Inflammatory macrophage treated with lipopolysaccharide for 4 hours (primary cell): Measurements from ENCODE around the gene NR2E1.
A peak's percentile ranks its signal among the peaks of the same experiment; 100 is the strongest.

Source experiments
- DNase-seq: peaks from one replicate; pipeline ENCODE4 v3.0.0-alpha.2; 2020

NR2E1 gene

GRCh38 chr6:108171918-108172516 is 6.2 kb downstream of the NR2E1 start:
- no peak for DNase-seq

- peak; percentile 44 for DNase-seq
Observed at GRCh38 chr6:108174371-108175175, 8.8 kb downstream of the NR2E1 start.

GRCh38 chr6:108175176-108175591 is 9.4 kb downstream of the NR2E1 start:
- no peak for DNase-seq

- DNase-seq: no peak
Observed at GRCh38 chr6:108175592-108176279, 9.9 kb downstream of the NR2E1 start.

- DNase-seq: no peak
Observed at GRCh38 chr6:108176281-108177089, 10.7 kb downstream of the NR2E1 start.

GRCh38 chr6:108179741-108180140 is 13.9 kb downstream of the NR2E1 start:
- DNase-seq: no peak

GRCh38 chr6:108180266-108180665 is 14.4 kb downstream of the NR2E1 start:
- no peak for DNase-seq

- no peak for DNase-seq
Observed at GRCh38 chr6:108180776-108181175, 15.0 kb downstream of the NR2E1 start.

- no peak for DNase-seq
Observed at GRCh38 chr6:108186226-108186625, 20.4 kb downstream of the NR2E1 start.

GRCh38 chr6:108187519-108187918 is 21.7 kb downstream of the NR2E1 start:
- DNase-seq: no peak

- peak; percentile 37 for DNase-seq
Observed at GRCh38 chr6:108193131-108193530, 27.3 kb downstream of the NR2E1 start.

GRCh38 chr6:108193835-108194234 is 28.0 kb downstream of the NR2E1 start:
- DNase-seq: no peak

- DNase-seq: no peak
Observed at GRCh38 chr6:108194503-108194902, 28.7 kb downstream of the NR2E1 start.

- no peak for DNase-seq
Observed at GRCh38 chr6:108195209-108195608, 29.4 kb downstream of the NR2E1 start.

GRCh38 chr6:108198761-108199498 is 33.1 kb downstream of the NR2E1 start:
- DNase-seq: no peak

GRCh38 chr6:108200186-108200585 is 34.4 kb downstream of the NR2E1 start:
- DNase-seq: no peak

GRCh38 chr6:108200631-108201030 is 34.8 kb downstream of the NR2E1 start:
- DNase-seq: no peak

GRCh38 chr6:108203189-108204112 is 37.6 kb downstream of the NR2E1 start:
- DNase-seq: no peak

GRCh38 chr6:108207013-108207412 is 41.2 kb downstream of the NR2E1 start:
- DNase-seq: no peak

- DNase-seq: no peak
Observed at GRCh38 chr6:108209738-108210137, 43.9 kb downstream of the NR2E1 start.

GRCh38 chr6:108210556-108210955 is 44.7 kb downstream of the NR2E1 start:
- DNase-seq: peak; percentile 67
